ENCODE data around the gene TYR. TPM values are rescaled to one million over a fixed set of nuclear protein-coding genes. Genes with fewer than 3 reads are reported as not detected.

The TYR gene
- total and polyA plus RNA-seq, 12 donors = not detected

DNA sequence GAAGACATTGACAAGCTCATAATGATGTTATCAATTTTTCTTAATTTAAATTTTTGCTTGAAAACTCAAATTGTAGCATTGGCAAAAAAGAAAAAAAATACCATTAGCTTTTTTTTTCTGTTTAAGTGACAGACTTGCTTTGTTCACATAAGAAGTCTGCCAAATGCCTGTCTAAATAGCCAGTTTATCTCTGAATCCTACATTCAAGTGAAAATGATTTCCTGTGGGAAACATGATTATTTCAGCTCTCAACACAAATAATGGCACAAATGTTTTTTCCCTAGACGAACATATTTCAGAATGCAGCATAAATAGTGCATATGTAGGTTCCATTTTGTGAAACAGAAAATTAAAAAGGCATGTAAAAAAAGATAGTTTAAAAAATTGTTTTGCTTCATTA, 23.5 kb downstream of the TYR start:
- Histone ChIP-seq H3K27me3 (no peaks in the 10 kb centered on the region), H3K36me3 (no peaks in the 10 kb centered on the region), H3K4me3 (no peak overlapping the region), H3K4me1 (no peaks in the 10 kb centered on the region), H3K9me3 (peaks cover 0 to 6% (median 0%) of the 10 kb centered on the region in 11 donors), H3K27ac (no peak overlapping the region)
- ATAC-seq (no peak), DNase-seq (no peak)
- 33 to 49% methylated on average over 1 of the region's 1 CpG for WGBS, 2 donors
- TF ChIP-seq, protein P1, sequence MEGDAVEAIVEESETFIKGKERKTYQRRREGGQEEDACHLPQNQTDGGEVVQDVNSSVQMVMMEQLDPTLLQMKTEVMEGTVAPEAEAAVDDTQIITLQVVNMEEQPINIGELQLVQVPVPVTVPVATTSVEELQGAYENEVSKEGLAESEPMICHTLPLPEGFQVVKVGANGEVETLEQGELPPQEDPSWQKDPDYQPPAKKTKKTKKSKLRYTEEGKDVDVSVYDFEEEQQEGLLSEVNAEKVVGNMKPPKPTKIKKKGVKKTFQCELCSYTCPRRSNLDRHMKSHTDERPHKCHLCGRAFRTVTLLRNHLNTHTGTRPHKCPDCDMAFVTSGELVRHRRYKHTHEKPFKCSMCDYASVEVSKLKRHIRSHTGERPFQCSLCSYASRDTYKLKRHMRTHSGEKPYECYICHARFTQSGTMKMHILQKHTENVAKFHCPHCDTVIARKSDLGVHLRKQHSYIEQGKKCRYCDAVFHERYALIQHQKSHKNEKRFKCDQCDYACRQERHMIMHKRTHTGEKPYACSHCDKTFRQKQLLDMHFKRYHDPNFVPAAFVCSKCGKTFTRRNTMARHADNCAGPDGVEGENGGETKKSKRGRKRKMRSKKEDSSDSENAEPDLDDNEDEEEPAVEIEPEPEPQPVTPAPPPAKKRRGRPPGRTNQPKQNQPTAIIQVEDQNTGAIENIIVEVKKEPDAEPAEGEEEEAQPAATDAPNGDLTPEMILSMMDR (IDR thresholded peaks at IDR 0.05) = no peak
- intact Hi-C loops (cut with DNase I) = no loop called here

DNA sequence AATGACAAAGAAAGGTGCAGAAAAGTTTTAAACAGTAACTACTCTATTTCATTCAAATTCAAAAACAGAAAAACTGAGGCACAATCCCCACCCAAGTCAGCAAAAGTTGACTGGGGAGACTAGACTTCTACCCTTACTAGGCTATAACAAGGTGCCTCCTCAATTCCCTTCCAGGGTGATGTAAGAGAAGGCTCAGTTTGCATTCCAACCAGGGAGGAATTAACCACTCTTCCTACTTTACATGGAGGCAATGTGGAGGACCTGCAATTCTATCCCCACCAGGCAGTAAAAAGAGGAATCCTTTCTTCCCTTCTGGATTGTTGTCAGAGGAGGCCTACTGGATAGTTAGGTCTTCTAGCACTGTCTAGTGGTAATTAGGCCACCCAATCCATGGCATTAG, 26.1 kb downstream of the TYR start:
- TF ChIP-seq, protein P1 (IDR thresholded peaks at IDR 0.05) = no peak
- ATAC-seq = no peak
- H3K36me3 ChIP-seq = no peaks in the 10 kb centered on the region
- no peak for DNase-seq
- H3K9me3 ChIP-seq = peaks cover 0 to 6% (median 0%) of the 10 kb centered on the region in 11 donors
- H3K4me1 ChIP-seq = no peaks in the 10 kb centered on the region
- intact Hi-C loops (cut with DNase I) = no loop called here
- no peaks in the 10 kb centered on the region for H3K27me3 ChIP-seq
- H3K27ac ChIP-seq = no peak overlapping the region
- no peak overlapping the region for H3K4me3 ChIP-seq

DNA sequence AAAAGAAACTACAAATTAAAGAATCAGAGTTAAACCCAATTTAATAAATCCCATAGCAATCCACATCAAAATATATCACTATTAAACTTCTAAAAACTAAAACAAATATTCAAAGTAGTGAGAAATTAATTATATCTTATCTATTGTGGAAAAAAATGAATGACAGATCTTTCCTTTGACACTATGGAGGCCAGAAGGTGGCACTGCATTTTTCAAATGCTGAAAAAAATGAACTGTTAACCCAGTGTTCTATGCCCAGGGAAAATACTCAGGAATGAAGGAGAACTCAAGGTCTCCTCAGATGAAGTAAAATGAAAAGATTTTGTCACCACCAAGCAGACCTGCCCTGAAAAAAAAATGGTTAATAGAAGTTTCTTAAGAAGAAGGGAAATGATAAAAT, 27.7 kb downstream of the TYR start:
- Histone ChIP-seq H3K36me3 (no peaks in the 10 kb centered on the region), H3K4me1 (no peaks in the 10 kb centered on the region), H3K4me3 (no peak overlapping the region), H3K27ac (no peak overlapping the region), H3K27me3 (no peaks in the 10 kb centered on the region), H3K9me3 (peaks cover 0 to 10% (median 0%) of the 10 kb centered on the region in 11 donors)
- TF ChIP-seq, protein P1 (IDR thresholded peaks at IDR 0.05) = no peak
- intact Hi-C loops (cut with DNase I) = no loop called here
- no peak for ATAC-seq
- no peak for DNase-seq

DNA sequence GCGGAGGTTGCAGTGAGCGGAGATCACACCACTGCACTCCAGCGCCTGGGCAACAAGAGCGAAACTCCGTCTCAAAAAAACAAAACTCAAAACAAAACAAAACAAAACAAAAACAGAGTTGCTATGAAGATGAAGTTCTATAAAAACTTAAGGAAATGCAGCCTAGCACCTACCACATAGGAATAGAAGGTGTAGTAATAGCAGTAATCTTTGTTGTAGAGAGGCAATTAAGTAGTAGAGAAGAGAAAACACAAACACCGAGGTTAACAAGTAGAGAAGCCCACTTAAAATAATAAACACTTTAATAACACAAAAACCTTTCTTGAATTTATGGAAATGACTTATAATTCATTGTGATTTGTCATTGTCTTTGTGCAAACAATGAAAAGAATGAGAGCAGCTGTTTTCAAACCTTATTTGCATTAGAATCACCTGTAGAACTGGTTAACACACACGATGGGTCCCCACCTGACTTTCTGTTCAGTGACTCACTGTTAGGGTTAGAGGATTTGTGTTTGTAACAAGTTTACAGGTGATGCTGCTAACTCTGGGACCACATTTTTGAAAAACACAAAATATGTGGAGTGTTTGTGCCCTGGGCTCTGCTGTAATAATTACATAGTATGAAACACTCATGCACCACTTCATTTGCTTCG, 43.1 kb downstream of the TYR start:
- 80 to 84% methylated on average over 8 of the region's 8 CpGs for WGBS, 2 donors
- Histone ChIP-seq H3K27me3 (no peaks in the 10 kb centered on the region), H3K9me3 (no peaks in the 10 kb centered on the region), H3K36me3 (no peaks in the 10 kb centered on the region), H3K4me3 (no peak overlapping the region), H3K4me1 (no peaks in the 10 kb centered on the region), H3K27ac (no peak overlapping the region)
- no peak for DNase-seq
- TF ChIP-seq, protein P1 (IDR thresholded peaks at IDR 0.05) = no peak
- no peak for ATAC-seq
- intact Hi-C loops (cut with DNase I) = loop anchor here in 1 of 10 donors (5.0 kb wide), 1 partner anchor 49 kb away; no protein-coding TSS in a partner anchor
